ENCODE results near the gene SSRP1.

The SSRP1 gene

GRCh38 chr11:57277845-57278720, 57.6 kb downstream of the SSRP1 start:
- Mint-ChIP-seq H3K36me3 (peaks cover 0 to 4% of the 10 kb centered on the region in 2 donors), H3K27me3 (peaks cover 33 to 46% of the 10 kb centered on the region in 2 donors), H3K9me3 (peaks cover 5 to 16% of the 10 kb centered on the region in 2 donors), H3K27ac (no peak overlapping the region), H3K4me3 (no peak overlapping the region), H3K4me1 (peaks cover 3 to 5% of the 10 kb centered on the region in 2 donors)
- DNase-seq, result peak; percentile 18
- ATAC-seq (replicated peaks), result peak; percentile 36 to 61

- Mint-ChIP-seq H3K9me3 (peaks cover 6 to 20% of the 10 kb centered on the region in 2 donors), H3K36me3 (peaks cover 0 to 4% of the 10 kb centered on the region in 2 donors), H3K27me3 (peaks cover 33 to 47% of the 10 kb centered on the region in 2 donors), H3K4me3 (no peak overlapping the region), H3K27ac (no peak overlapping the region), H3K4me1 (peaks cover 3 to 5% of the 10 kb centered on the region in 2 donors)
- DNase-seq (no peak), ATAC-seq (replicated peaks) (no peak)
These were observed 58.6 kb downstream of the SSRP1 start for GRCh38 chr11:57276971-57277675.

GRCh38 chr11:57276169-57276970, 59.3 kb downstream of the SSRP1 start:
- Mint-ChIP-seq H3K36me3 (peaks cover 0 to 4% of the 10 kb centered on the region in 2 donors), H3K4me1 (peaks cover 3 to 5% of the 10 kb centered on the region in 2 donors)
- DNase-seq, result no peak

More at GRCh38 chr11:57276169-57276970, 59.3 kb downstream of the SSRP1 start:
- no peak for ATAC-seq (replicated peaks)
- H3K27me3 Mint-ChIP-seq, result peaks cover 40 to 54% of the 10 kb centered on the region in 2 donors
- no peak overlapping the region for H3K4me3 Mint-ChIP-seq
- peaks cover 6 to 15% of the 10 kb centered on the region in 2 donors for H3K9me3 Mint-ChIP-seq
- no peak overlapping the region for H3K27ac Mint-ChIP-seq
